HG03103 (cell line): ENCODE data around the gene TPST2.

Source experiments
- ATAC-seq: cut with Tn5 transposase; IDR thresholded peaks from one replicate; pipeline ENCODE4 v1.9.1; 2021; ENCODE audit warnings: low read depth; ENCODE audit not compliant: unreplicated experiment

TPST2 gene

DNA sequence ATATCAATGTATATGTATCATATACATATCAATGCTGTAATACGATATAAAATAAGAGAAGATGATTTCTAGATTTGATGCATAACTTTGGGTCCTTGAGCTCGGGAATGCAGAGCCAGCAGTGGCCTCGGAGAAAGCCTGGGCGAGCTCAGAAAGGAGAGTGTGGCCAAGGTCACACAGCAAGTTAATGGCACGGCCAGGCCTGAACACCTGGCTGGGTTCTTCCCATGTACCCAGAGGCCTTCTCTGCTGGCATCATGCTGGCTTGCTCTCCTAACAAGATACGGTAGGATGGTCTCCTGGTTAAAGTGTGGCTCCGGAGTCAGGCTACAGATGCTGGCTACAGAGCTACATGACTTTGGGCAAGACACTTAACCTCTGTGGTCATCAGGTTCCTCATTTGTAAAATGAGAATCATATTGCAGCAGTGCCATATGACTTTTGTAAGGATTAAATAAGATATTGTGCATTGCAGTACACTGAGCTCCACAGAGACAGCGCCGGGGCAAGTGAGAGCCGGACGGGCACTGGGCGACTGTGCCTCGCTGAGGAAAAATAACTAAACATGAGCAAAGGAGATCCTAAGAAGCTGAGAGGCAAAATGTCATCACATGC lies 29.9 kb downstream of the TPST2 start:
- ATAC-seq, result no peak

GRCh38 chr22:26558248-26558895 lies 31.6 kb downstream of the TPST2 start:
- ATAC-seq, result no peak

GRCh38 chr22:26556904-26557303 lies 33.0 kb downstream of the TPST2 start:
- no peak for ATAC-seq

GRCh38 chr22:26555478-26555877 lies 34.5 kb downstream of the TPST2 start:
- ATAC-seq, result no peak

DNA sequence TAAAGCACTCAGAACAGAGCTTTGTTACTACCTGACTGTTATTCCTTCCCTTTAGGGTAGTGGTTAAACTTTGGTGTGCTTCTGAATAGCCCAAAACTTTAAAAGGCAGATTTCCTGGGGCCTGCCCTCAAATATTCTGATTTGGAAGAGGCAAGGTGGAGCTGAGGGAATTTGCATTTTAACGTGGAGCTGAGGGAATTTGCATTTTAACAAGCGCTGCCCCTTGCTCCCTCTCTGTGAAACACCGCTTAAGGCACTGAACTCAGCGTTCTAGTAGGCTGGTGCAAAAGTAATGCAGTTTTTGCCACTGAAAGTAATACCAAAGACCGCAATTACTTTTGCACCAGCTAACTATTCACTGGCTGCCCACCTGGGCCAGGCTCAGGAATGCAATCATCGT lies 35.0 kb downstream of the TPST2 start:
- ATAC-seq, result no peak

- no peak for ATAC-seq
Observed at GRCh38 chr22:26553056-26553752, 36.7 kb downstream of the TPST2 start.

GRCh38 chr22:26552466-26552865 lies 37.5 kb downstream of the TPST2 start:
- no peak for ATAC-seq

GRCh38 chr22:26551568-26551967 lies 38.4 kb downstream of the TPST2 start:
- ATAC-seq, result no peak

- no peak for ATAC-seq
Observed at GRCh38 chr22:26550498-26551033, 39.4 kb downstream of the TPST2 start.

DNA sequence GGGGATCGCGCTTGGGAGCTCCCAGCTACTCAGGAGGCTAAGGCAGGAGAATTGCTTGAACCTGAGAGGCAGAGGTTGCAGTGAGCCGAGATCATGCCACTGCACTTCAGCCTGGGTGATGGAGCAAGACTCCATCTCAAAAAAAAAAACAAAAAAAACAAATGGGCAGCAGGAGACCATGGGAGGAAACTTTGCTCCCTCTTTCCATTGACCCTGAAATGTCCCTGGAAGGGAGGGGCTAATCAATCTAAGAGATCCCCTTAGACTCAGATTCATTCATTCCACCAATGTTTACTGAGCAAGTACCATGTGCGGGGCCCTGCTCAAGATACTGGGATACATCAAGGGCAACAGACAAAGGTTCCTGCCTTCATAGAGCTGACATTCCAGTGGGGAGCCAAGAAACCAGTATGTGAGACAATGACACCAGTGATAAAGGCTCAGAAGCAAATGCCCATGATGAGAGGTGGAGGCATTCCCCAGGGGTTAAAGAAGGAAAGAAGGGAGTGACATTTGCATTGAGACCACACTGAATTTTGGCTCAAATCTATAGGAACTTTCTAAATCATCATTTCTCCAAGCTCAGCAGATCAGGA lies 39.9 kb downstream of the TPST2 start:
- ATAC-seq, result no peak

- no peak for ATAC-seq
Observed at GRCh38 chr22:26548984-26549383, 40.9 kb downstream of the TPST2 start.

GRCh38 chr22:26548303-26548702 lies 41.6 kb downstream of the TPST2 start:
- no peak for ATAC-seq

GRCh38 chr22:26547837-26548236 lies 42.1 kb downstream of the TPST2 start:
- ATAC-seq, result no peak

DNA sequence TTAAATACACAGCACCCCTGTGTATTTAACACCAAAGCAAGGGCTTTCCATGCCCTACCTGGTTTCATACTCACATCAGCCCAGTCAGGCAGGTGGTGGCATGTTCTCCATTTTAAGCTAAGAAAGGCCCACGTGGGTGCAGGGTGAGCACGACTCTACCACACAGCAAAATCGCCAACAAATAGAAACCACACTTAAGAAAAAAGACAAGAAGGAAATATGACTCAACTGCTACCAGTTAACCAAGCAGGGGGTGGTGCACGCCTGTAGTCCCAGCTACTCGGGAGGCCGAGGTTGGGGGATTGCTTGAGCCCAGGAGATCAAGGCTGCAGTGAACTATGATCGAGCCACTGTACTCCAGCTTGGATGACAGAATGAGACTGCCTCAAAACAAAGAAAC lies 42.5 kb downstream of the TPST2 start:
- ATAC-seq, result no peak

GRCh38 chr22:26546282-26546681 lies 43.6 kb downstream of the TPST2 start:
- ATAC-seq, result no peak

GRCh38 chr22:26545827-26546226 lies 44.1 kb downstream of the TPST2 start:
- no peak for ATAC-seq

DNA sequence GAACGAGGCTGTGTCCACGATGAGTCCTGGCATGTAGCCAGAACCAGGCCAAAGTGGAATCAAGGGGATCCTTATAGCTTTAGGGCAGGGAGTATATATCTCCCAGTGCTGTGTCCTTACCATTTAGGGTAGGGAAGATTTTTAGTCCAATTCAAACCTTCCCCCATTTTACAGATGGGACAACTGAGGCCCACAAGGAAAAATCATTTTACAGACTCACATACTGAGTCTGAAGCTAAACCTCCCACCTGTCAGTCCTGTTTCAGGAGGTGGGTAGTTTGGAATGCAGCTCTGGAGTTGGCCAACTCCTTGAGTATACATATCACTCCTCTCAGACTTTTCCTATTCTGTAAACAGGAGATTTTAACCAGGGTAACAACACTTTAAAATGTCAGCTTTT lies 44.5 kb downstream of the TPST2 start:
- no peak for ATAC-seq

DNA sequence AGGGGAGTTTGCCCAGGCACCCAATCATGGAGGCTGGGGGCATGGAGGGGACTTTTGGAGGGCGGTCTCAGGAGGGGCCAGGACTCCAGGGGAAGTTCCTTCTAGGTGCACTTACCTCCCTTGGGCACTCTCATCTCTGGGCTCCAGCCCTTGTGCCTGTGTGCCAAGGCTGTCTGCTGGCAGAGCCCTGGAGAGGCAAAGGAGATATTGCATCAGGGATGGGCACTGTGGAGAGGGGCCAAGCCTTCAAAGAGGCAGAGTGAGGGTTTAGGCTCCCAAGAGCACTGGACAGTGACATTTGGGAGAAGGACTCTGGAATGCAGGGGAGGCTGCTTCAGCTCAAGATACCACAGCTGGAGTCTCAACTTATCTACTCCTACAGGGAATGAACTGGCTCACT lies 45.4 kb downstream of the TPST2 start:
- ATAC-seq, result no peak

GRCh38 chr22:26542831-26543230 lies 47.1 kb downstream of the TPST2 start:
- ATAC-seq, result no peak

- no peak for ATAC-seq
Observed at GRCh38 chr22:26541167-26541819, 48.6 kb downstream of the TPST2 start.

GRCh38 chr22:26540119-26540518 lies 49.8 kb downstream of the TPST2 start:
- ATAC-seq, result no peak
